ENCODE measurements around the gene ZFR.
"Not testable (repeated sequence)": the region's sequence is repeated elsewhere in the genome, so short reads cannot be mapped to it uniquely, and the experiment has no call there.

The ZFR gene

GRCh38 chr5:32355686-32356085, 88.9 kb downstream of the ZFR start:
- no peak for DNase-seq

GRCh38 chr5:32353420-32353819, 91.1 kb downstream of the ZFR start:
- no peak for DNase-seq

- no peak for DNase-seq
Observed at GRCh38 chr5:32352685-32353084, 91.9 kb downstream of the ZFR start.

- DNase-seq, result no peak
Observed at GRCh38 chr5:32346869-32347268, 97.7 kb downstream of the ZFR start.

GRCh38 chr5:32343058-32343672, 101.4 kb downstream of the ZFR start:
- no peak for DNase-seq

GRCh38 chr5:32342656-32343055, 101.9 kb downstream of the ZFR start:
- no peak for DNase-seq

- no peak for DNase-seq
Observed at GRCh38 chr5:32339878-32340277, 104.7 kb downstream of the ZFR start.

GRCh38 chr5:32339198-32339597, 105.3 kb downstream of the ZFR start:
- DNase-seq, result no peak

GRCh38 chr5:32332966-32333365, 111.6 kb downstream of the ZFR start:
- no peak for DNase-seq

GRCh38 chr5:32332361-32332760, 112.2 kb downstream of the ZFR start:
- no peak for DNase-seq

- no peak for DNase-seq
Observed at GRCh38 chr5:32331935-32332274, 112.6 kb downstream of the ZFR start.

GRCh38 chr5:32331217-32331934, 113.2 kb downstream of the ZFR start:
- no peak for DNase-seq

- no peak for DNase-seq
Observed at GRCh38 chr5:32330126-32330971, 114.2 kb downstream of the ZFR start.

- peak; percentile 69 for DNase-seq
Observed at GRCh38 chr5:32329395-32329834, 115.1 kb downstream of the ZFR start.

GRCh38 chr5:32326216-32326772, 118.2 kb downstream of the ZFR start:
- no peak for DNase-seq

- no peak for DNase-seq
Observed at GRCh38 chr5:32325616-32326015, 118.9 kb downstream of the ZFR start.

GRCh38 chr5:32325062-32325461, 119.5 kb downstream of the ZFR start:
- DNase-seq, result no peak

GRCh38 chr5:32323741-32324140, 120.8 kb downstream of the ZFR start:
- no peak for DNase-seq

- DNase-seq, result no peak
Observed at GRCh38 chr5:32322882-32323281, 121.7 kb downstream of the ZFR start.

GRCh38 chr5:32321787-32322186, 122.8 kb downstream of the ZFR start:
- not testable (repeated sequence) for DNase-seq

- no peak for DNase-seq
Observed at GRCh38 chr5:32320576-32320975, 124.0 kb downstream of the ZFR start.

GRCh38 chr5:32319926-32320543, 124.5 kb downstream of the ZFR start:
- DNase-seq, result no peak

- no peak for DNase-seq
Observed at GRCh38 chr5:32319392-32319791, 125.1 kb downstream of the ZFR start.
